Activated T-cell treated with anti-CD3 and anti-CD28 coated beads, Interleukin-2, amount 50 U/mL, for 1 hour (primary cell): ENCODE results near the gene PPM1F.

Source experiments
- DNase-seq: peaks from one replicate; pipeline ENCODE4 v3.0.0-alpha.2; 2020

The PPM1F gene

GRCh38 chr22:21952586-21953571, at the start of gene PPM1F:
Gene PPM1F (minus strand): TSS chr22:21952848. CDS start chr22:21946048, 6,800 bp downstream.
- DNase-seq = peak; percentile 97

GRCh38 chr22:22001664-22002525, 49.2 kb upstream of the PPM1F start:
- DNase-seq = no peak

GRCh38 chr22:21998595-21999247, 46.1 kb upstream of the PPM1F start:
- no peak for DNase-seq

GRCh38 chr22:21996175-21996720, 43.6 kb upstream of the PPM1F start:
- no peak for DNase-seq

- DNase-seq = no peak
These were observed 43.0 kb upstream of the PPM1F start for GRCh38 chr22:21995660-21996059.

- DNase-seq = no peak
These were observed 42.3 kb upstream of the PPM1F start for GRCh38 chr22:21994881-21995444.

- no peak for DNase-seq
These were observed 40.1 kb upstream of the PPM1F start for GRCh38 chr22:21992593-21993237.

- DNase-seq = no peak
These were observed 39.1 kb upstream of the PPM1F start for GRCh38 chr22:21991774-21992173.

- no peak for DNase-seq
These were observed 38.6 kb upstream of the PPM1F start for GRCh38 chr22:21991304-21991596.

- no peak for DNase-seq
These were observed 38.0 kb upstream of the PPM1F start for GRCh38 chr22:21990445-21991303.

- no peak for DNase-seq
These were observed 36.4 kb upstream of the PPM1F start for GRCh38 chr22:21989049-21989448.

GRCh38 chr22:21985214-21985613, 32.6 kb upstream of the PPM1F start:
- DNase-seq = no peak

- DNase-seq = no peak
These were observed 32.1 kb upstream of the PPM1F start for GRCh38 chr22:21984793-21985192.

GRCh38 chr22:21982338-21982965, 29.8 kb upstream of the PPM1F start, which contains the start of gene TOP3B:
Gene TOP3B (minus strand): TSS chr22:21982787. CDS start chr22:21975709, 7,078 bp downstream.
- DNase-seq = peak; percentile 83

GRCh38 chr22:21981874-21982273, 29.2 kb upstream of the PPM1F start:
- DNase-seq = no peak

- no peak for DNase-seq
These were observed 27.9 kb upstream of the PPM1F start for GRCh38 chr22:21980547-21980946.

GRCh38 chr22:21978564-21979386, 26.1 kb upstream of the PPM1F start:
- DNase-seq = peak; percentile 16

- DNase-seq = no peak
These were observed 25.2 kb upstream of the PPM1F start for GRCh38 chr22:21977814-21978213.

- no peak for DNase-seq
These were observed 23.3 kb upstream of the PPM1F start for GRCh38 chr22:21975854-21976345.
